Endothelial cell of umbilical vein (primary cell): ENCODE data around the gene USB1. TPM values are rescaled to one million over a fixed set of nuclear protein-coding genes. Genes with fewer than 3 reads are reported as not detected.

Experiments used
- BruUV-seq: library from RNA; stranded (reverse); fragments of 400-500 nt; replicated peaks from 2 replicates; lab custom pipeline; 2021; lab: Mats Ljungman, UMichigan
- CTCF ChIA-PET: fragments of 300-600, 350-600 bp; sonication (Branson Sonifier 250); formaldehyde crosslinking; loops from one replicate; lab custom pipeline; 2021; ENCODE audit warnings: antibody characterized with exemption, inconsistent platforms; lab: Charles Lee
- POLR2A ChIA-PET: fragments of 300-600, 350-600 bp; sonication (Branson Sonifier 250); formaldehyde crosslinking; loops from one replicate; lab custom pipeline; 2021; ENCODE audit warnings: antibody characterized with exemption, inconsistent platforms; lab: Charles Lee
- DNase-seq: peaks from one replicate; pipeline ENCODE4 v3.0.0-alpha.2; 2011; ENCODE audit warnings: low read depth, low spot score
- FAIRE-seq: peaks from 2 replicates; lab custom pipeline; 2011; peaks lifted over from hg19 to GRCh38; lab: Jason Lieb, UNC
- H2AFZ ChIP-seq: 2 replicates; pipeline ENCODE4 v1.6.0; 2012; ENCODE audit warnings: low read depth, low read length, control low read depth, inconsistent platforms
- H3K27ac ChIP-seq: 2 replicates; pipeline ENCODE4 v1.5.1; 2011; ENCODE audit warnings: low read depth, mild to moderate bottlenecking, control low read depth, low read length, moderate library complexity; ENCODE audit not compliant: insufficient read depth
- H3K27me3 ChIP-seq, 2 experiments: 2 replicates each; pipeline versions ENCODE4 v1.6.0 to v1.6.1; 2011; ENCODE audit warnings: low read length in 2 of 2, mixed read lengths in 1 of 2; ENCODE audit not compliant: control insufficient read depth in 2 of 2, insufficient read depth in 2 of 2
- H3K36me3 ChIP-seq, 2 experiments: 2 replicates in 1 of 2; 3 replicates in 1 of 2; pipeline ENCODE4 v1.5.1; 2011; ENCODE audit warnings: low read length in 2 of 2, mild to moderate bottlenecking in 1 of 2, moderate library complexity in 1 of 2; ENCODE audit not compliant: control insufficient read depth in 2 of 2, insufficient read depth in 2 of 2; ENCODE audit errors: extremely low read depth in 1 of 2
- H3K4me1 ChIP-seq: 3 replicates; pipeline ENCODE4 v1.5.1; 2011; ENCODE audit warnings: mild to moderate bottlenecking, low read length; ENCODE audit not compliant: control insufficient read depth, insufficient read depth; ENCODE audit errors: extremely low read depth
- H3K4me2 ChIP-seq: 2 replicates; pipeline ENCODE4 v1.6.1; 2011; ENCODE audit warnings: low read length, control low read depth, mixed read lengths; ENCODE audit not compliant: insufficient read depth
- H3K4me3 ChIP-seq, 3 experiments: fragments of 200-600 bp in 1 of 3; sonication (generic), shearing (Covaris generic) in 1 of 3; replicated peaks in 1 of 3; 2 replicates each; pipeline ENCODE4 v1.5.1; 2011 to 2016; ENCODE audit warnings: control low read depth in 3 of 3, low read length in 3 of 3, mild to moderate bottlenecking in 2 of 3, inconsistent platforms in 1 of 3, low read depth in 1 of 3, moderate library complexity in 1 of 3; ENCODE audit not compliant: insufficient read depth in 1 of 3
- H3K79me2 ChIP-seq: 2 replicates; pipeline ENCODE4 v1.6.0; 2012; ENCODE audit warnings: low read length, inconsistent platforms; ENCODE audit not compliant: control insufficient read depth, insufficient read depth
- H3K9ac ChIP-seq: replicated peaks from 2 replicates; pipeline ENCODE3; 2011; ENCODE audit warnings: low read length, control low read depth; ENCODE audit not compliant: insufficient read depth; ENCODE audit errors: extremely low read depth
- H3K9me1 ChIP-seq: replicated peaks from 3 replicates; pipeline ENCODE4 v1.6.0; 2011; ENCODE audit warnings: mild to moderate bottlenecking, low read length; ENCODE audit not compliant: control insufficient read depth, insufficient read depth; ENCODE audit errors: extremely low read depth
- H3K9me3 ChIP-seq: replicated peaks from 2 replicates; pipeline ENCODE4 v1.5.1; 2012; ENCODE audit warnings: low read length, inconsistent platforms; ENCODE audit not compliant: control insufficient read depth, insufficient read depth
- H4K20me1 ChIP-seq: replicated peaks from 2 replicates; pipeline ENCODE3; 2011; ENCODE audit warnings: mild to moderate bottlenecking, low read length; ENCODE audit not compliant: control insufficient read depth, insufficient read depth; ENCODE audit errors: extremely low read depth
- CTCF ChIP-seq, 2 donors: IDR thresholded peaks; 1 replicate in 1 of 2; 2 replicates in 1 of 2; pipeline ENCODE4 v1.5.1; 2011; ENCODE audit warnings: low read length in 2 of 2, mild to moderate bottlenecking in 2 of 2, moderate library complexity in 2 of 2, control low read depth in 1 of 2, inconsistent platforms in 1 of 2, low read depth in 1 of 2; ENCODE audit not compliant: insufficient read depth in 1 of 2; ENCODE audit errors: extremely low read depth in 1 of 2
- FOS ChIP-seq: IDR thresholded peaks from 2 replicates; pipeline ENCODE4 v1.6.1; 2011; ENCODE audit warnings: mild to moderate bottlenecking, low read length, moderate library complexity, borderline replicate concordance; ENCODE audit not compliant: insufficient read depth
- JUN ChIP-seq: IDR thresholded peaks from 2 replicates; pipeline ENCODE4 v1.6.1; 2011; ENCODE audit warnings: borderline replicate concordance, low read depth; ENCODE audit not compliant: insufficient read length, insufficient read depth
- MAX ChIP-seq: IDR thresholded peaks from 2 replicates; pipeline ENCODE4 v1.6.1; 2011; ENCODE audit not compliant: insufficient read depth, insufficient read length
- MYC ChIP-seq: IDR thresholded peaks from one replicate; pipeline ENCODE4 v1.6.1; 2011; ENCODE audit warnings: mild to moderate bottlenecking, low read depth, low read length
- POLR2A ChIP-seq: IDR thresholded peaks from 2 replicates; pipeline ENCODE4 v1.6.1; 2012; ENCODE audit warnings: low read depth, mild to moderate bottlenecking, control low read depth, low read length
- POLR2AphosphoS5 ChIP-seq: IDR thresholded peaks from 2 replicates; pipeline ENCODE4 v1.6.1; 2012; ENCODE audit warnings: low read depth, mild to moderate bottlenecking, control low read depth, low read length, moderate library complexity; ENCODE audit not compliant: insufficient read depth
- dilution Hi-C: fragments of 300-500 bp; cut with MboI; formaldehyde crosslinking; loops from one replicate; pipeline ENCODE4 v1.15.0; 2019; ENCODE audit warnings: low sequenced_read_pairs; ENCODE audit not compliant: extremely low pct_ligation_motif_present
- intact Hi-C: fragments of 100-400 bp; cut with micrococcal nuclease; formaldehyde crosslinking; loops from one replicate; pipeline ENCODE4 v1.10.0; 2022
- polyA plus RNA-seq, 4 experiments: library from polyadenylated mRNA; depleted of rRNA in 3 of 4; stranded (reverse) in 3 of 4; unstranded in 1 of 4; fragments of >200 nt; gene quantifications; 2 replicates each; pipeline versions ENCODE4 v1.2.1 to v1.2.3, GENCODE V29; 2011 to 2012; ENCODE audit warnings: missing spikeins in 1 of 4
- total RNA-seq: library from RNA; stranded (reverse); gene quantifications from 2 replicates; pipeline ENCODE4 v1.2.3, GENCODE V29; 2021

USB1 gene
- total and polyA plus RNA-seq, 2 donors (not counting 3 experiments of a cell fraction or from before 2014, with no cell fraction given): 64.6 to 83.8 TPM

DNA sequence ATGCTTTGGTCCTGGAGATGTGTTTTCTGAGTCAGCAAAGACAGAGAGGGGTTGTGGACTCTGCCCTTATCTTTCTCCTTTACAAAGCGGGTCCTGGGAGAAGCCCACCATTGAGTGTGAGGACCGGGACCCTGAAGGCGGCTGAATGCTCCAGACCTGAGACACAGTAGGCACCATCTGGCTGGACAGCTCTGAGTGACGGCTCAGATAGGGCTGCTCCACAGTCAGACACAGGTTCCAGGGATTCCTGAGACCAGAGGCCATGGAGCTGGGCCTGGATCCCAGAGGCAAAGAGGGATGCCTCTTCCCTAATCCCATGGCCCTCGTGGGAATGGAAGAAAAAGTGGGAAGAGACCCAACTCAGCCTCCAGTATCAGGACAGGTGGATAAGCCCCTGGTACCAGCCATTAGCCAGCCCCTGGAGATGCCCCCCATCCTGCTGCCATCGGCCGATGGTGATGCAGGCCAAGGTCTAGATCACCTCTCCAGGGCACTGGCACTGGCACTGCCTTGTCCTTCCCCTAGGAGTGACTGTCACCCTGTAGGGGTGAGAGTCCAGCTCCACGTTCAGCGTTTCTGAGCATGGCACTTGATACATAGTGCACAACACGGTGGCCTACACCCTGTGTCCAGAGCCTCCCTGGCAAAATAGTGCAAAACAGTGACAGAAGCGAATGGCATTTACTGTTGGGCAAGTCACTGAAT is 29.1 kb downstream of the USB1 start:
- H3K27me3 ChIP-seq: peaks cover 0 to 8% of the 10 kb centered on the region in 2 experiments
- dilution Hi-C loops: no loop called here
- peaks cover 2% of the 10 kb centered on the region for H3K4me1 ChIP-seq
- no peak overlapping the region for H3K9ac ChIP-seq
- H2AFZ ChIP-seq: no peak overlapping the region
- ChIA-PET POLR2A (no interaction called here), CTCF (interaction anchor here (2.1 kb wide), 1 partner anchor 91 kb away, joined by 6 read pairs; no protein-coding TSS in a partner anchor)
- no peaks in the 10 kb centered on the region for H3K79me2 ChIP-seq
- DNase-seq (no peak), FAIRE-seq (no peak)
- no peak overlapping the region for H3K27ac ChIP-seq
- H3K4me2 ChIP-seq: no peak overlapping the region
- TF ChIP-seq POLR2A (no peak), POLR2AphosphoS5 (no peak), MAX (no peak), MYC (no peak), JUN (no peak), CTCF (IDR thresholded peaks at IDR 0.05; ENCODE audit: extremely low read depth in 1 of 2, insufficient read depth in 1 of 2, low read depth in 1 of 2, low read length in 2 of 2) (no peak), FOS (no peak)
- no peak overlapping the region for H3K4me3 ChIP-seq
- no peaks in the 10 kb centered on the region for H3K36me3 ChIP-seq
- no peaks in the 10 kb centered on the region for H3K9me3 ChIP-seq
- BruUV-seq: no TSS peak
- H3K9me1 ChIP-seq: no peaks in the 10 kb centered on the region
- H4K20me1 ChIP-seq: no peaks in the 10 kb centered on the region
- intact Hi-C loops: no loop called here
